Measurements from ENCODE around the gene C19orf81.

GRCh38 chr19:50639121-50640112 is 9.8 kb upstream of the C19orf81 start, which contains the start of gene SYT3:
- TF ChIP-seq POLR2A (IDR thresholded peaks at IDR 0.05; ENCODE audit: extremely low read depth, insufficient read length), result no peak
- TF ChIP-seq CTCF (IDR thresholded peaks at IDR 0.05; ENCODE audit: low read depth, low read length), result no peak
- TF ChIP-seq, protein P1, sequence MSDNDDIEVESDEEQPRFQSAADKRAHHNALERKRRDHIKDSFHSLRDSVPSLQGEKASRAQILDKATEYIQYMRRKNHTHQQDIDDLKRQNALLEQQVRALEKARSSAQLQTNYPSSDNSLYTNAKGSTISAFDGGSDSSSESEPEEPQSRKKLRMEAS (IDR thresholded peaks at IDR 0.05; ENCODE audit: low read depth, low read length), result no peak

Data from NB4 (cell line).